Amniotic epithelial cell (primary cell): ENCODE data around the gene LIN28B.
"Not testable (repeated sequence)": the region's sequence is repeated elsewhere in the genome, so short reads cannot be mapped to it uniquely, and the experiment has no call there.

Experiments used
- DNase-seq: peaks from one replicate; pipeline ENCODE4 v3.0.0-alpha.2; 2010; ENCODE audit warnings: low read depth

Gene LIN28B

DNA sequence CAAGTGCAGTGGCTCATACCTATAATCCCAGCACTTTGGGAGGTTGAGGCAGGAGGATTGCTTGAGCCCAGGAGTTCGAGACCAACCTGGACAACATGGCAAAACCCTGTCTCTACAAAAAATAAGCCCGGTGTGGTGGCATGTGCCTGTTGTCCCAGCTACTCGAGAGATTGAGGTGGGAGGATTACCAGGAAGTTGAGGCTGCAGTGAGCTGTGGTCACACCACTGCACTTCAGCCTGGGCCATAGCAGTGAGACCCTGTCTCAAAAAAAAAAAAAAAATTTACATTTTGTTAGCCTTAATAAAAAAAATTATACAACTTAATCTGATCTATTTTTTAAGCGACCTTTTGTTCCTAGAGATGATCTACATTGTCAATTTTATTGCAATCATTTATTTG, 56.6 kb downstream of the LIN28B start:
- DNase-seq: not testable (repeated sequence)

DNA sequence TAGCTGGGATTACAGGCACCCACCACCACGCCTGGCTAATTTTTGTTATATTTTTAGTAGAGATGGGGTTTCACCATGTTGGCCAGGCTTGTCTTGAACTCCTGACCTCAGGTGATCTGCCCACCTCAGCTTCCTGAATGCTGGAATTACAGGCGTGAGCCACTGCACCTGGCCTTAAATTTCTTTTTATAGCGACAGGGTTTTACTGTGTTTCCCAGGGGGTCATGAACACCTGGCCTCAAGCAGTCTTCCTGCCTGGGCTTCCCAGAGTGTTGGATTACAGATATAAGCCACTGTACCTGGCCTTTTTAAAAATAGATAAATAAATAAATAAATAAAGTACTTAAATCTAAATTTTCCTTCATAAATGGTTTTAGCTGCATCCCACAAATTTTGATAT, 57.5 kb downstream of the LIN28B start:
- no peak for DNase-seq

DNA sequence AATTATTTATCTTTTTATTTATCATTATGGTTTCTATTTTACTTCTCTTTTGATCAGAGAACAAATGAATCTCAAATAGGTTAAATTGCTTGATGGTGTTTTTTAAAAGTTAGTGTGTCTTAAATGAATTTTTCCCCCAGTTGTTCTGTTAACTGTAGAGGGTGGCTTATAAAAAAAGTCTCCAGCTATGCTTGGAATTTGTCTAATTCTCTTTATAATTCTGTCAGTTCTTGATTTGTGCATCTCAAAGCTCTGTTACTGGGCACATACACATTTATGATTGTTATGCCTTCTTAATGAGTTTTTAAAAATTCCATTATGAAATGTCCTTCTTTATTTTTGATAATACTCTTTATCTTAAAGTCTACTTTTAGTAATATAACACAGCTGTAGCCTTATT, 58.0 kb downstream of the LIN28B start:
- DNase-seq: peak; percentile 5

DNA sequence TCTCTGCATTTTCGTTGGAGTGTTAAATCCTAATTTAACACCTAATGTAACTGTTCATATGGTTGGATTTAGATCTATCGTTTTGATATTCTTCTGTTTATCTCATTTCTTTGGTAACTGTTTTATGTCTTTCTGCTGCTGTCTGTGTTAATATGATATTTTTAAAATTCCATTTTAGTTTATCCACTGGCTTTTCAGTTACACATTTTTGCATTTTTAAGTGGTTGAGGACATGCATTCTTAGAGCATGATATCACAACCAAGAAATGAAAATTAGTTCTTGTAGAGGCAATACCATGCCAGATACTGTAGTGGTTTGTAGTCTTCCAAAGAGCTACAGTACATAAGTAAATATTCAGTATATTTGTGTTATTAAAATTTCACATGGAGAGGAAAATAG, 58.6 kb downstream of the LIN28B start:
- peak; percentile 82 for DNase-seq

DNA sequence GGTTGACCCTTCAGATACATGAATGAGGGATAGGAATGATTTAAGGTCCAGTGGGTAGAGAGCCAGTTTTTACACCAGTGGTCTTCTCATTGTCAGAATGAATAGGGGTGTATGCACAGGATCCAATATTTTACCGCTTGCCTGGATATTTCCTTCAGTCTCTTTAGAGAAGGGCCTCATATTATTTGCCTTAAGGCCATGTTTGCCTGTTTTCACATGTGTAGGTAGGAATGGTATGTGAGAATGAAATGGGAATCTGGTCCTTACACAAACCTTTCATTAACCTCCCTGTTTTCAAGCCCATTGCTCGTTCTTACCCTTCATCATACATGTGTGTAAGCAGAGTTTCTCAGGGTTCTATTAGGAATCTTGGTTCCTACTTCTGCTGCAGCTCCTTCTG, 62.4 kb downstream of the LIN28B start:
- DNase-seq: no peak

DNA sequence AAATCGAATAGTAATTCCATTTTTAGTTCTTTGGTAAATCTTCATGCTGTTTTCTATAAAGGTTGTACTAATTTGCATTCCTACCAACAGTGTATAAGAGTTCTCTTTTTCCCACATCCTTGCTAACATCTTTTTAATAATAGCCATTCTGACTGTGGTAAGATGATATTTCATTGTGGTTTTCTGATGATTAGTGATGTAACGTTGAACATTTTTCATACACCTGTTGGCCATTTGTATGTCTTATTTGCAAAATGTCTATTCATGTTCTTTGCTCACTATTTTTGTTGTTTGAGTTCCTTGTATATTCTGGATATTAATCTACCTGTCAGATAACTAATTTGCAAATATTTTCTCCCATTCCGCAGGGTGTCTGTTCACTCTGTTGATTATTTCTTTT, 64.5 kb downstream of the LIN28B start:
- no peak for DNase-seq

DNA sequence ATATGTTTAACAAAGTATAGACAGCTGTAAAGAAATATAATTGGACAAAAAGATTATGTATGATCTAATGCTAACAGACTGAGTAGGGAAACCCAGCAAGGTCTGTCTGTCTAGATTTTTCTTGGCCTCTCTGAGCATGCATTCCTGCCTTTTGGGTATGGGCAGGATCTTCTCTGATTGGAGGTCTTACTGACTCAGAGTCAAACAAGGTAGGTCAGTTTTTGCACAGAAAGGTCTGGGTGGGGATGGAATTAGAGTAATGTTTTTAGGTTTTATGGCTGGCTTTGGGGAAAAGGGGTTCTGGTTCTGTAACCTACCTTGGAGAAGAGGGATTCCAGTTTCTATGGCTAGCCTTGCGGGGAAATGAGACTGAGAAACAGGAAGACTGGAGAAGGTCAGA, 65.5 kb downstream of the LIN28B start:
- DNase-seq: no peak

DNA sequence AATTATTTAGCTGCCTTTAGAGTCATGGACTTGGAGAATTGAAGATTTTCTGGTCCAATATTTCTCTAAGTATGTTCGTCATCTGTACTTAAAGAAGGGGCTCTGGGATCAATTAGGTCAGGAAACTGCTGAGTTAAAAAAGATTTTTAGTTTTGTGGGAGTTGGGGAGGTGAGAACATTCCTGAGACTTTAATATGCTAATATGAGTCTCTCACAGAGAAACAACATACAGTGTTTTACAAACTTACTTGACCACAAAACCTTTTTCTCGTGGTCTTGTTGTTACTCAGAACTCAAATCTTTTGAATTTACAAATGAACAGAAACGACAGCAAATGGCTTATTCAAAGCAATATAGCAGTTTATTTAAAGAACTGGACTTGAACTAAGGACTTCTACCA, 67.9 kb downstream of the LIN28B start:
- peak; percentile 25 for DNase-seq

DNA sequence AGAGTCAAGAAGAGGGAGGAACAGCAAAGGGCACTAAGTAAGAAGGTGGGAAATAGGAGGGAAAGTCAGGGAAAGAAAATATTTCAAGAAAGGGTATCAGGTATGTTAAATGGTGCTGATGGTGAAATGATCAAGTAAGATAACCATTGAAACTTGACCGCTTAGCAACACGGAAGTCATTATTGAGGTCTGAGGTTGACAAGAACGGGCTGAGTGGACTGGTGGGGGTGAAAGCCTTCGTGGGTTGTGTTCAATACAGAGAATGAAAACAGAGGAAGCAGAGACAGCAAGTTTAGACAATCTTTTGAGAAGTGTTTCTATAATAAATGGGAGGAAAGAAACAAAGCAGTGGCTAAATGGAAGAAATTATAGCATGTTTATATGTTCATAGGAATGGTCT, 72.0 kb downstream of the LIN28B start:
- DNase-seq: no peak

DNA sequence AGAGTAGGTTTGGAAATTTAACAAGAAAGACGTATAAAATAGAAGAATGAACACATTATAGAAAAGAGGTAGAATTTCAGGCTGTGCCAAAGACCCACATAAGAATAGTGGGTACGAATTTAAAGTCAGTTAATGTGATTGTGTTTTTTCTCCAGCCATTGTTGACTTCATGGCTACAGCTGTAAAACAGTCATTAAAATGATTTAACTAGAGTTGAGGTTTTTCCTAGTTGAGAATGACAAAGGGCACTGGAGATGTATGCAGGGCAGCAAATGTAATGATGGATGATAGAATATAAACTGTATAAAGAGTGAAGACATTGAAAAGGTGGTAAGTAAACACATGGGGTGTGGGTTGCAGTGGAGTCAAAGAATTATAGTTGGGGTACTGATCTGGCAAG, 72.7 kb downstream of the LIN28B start:
- no peak for DNase-seq

DNA sequence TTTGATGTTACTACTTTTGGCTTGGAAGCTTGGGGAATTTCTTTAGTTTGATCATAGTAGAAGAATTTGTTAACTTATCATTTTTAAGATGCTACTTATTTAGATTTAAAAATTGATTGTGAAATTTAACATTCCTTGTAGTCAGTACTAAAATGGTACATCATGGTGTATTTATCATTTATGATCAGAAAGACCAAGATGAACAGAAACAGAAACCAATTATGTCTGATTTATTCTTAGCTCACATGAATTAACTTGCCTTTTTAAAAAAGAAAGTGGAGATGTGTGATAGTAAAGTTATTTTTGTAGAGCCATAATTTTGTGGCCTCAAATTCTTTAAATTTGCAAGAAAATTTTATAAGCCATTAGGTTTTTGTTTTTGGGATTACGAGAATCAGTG, 77.6 kb downstream of the LIN28B start:
- no peak for DNase-seq

DNA sequence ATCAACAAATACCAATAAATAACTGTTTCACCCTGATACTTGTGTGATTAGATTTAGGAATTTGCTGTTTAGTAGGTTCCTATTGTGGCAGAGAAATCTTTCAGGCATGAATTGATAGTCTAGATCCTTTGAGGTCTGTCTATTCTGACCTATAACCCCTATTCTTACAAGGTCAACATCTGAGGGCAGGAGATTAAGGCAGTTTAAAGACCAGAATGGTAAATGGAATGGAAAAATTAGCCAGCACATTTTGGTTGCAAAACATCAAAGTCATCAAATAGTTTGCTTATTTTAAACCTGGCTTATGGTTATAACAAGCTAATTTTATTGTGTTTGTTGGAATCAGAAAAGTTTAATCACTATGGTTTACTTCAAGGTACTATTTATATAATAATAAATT, 78.4 kb downstream of the LIN28B start:
- no peak for DNase-seq

DNA sequence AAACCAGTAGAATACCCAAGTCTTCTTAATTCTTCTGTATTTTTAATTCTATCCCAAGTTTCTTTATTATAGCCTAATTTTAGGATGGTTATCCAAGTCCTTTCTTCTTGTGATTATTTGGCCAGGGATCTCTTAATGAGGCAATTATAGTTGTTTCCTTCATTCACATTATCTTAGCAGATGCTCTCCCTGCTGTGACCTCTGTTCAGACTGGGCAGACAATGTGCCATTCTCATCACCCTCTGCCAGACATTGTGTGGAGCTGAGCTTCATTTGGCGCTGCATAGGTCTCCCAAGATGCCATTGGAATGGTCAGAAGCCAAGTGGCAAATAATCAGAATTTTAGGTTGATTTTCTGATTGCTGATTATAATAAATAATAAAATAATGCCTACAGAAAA, 79.4 kb downstream of the LIN28B start:
- DNase-seq: no peak

DNA sequence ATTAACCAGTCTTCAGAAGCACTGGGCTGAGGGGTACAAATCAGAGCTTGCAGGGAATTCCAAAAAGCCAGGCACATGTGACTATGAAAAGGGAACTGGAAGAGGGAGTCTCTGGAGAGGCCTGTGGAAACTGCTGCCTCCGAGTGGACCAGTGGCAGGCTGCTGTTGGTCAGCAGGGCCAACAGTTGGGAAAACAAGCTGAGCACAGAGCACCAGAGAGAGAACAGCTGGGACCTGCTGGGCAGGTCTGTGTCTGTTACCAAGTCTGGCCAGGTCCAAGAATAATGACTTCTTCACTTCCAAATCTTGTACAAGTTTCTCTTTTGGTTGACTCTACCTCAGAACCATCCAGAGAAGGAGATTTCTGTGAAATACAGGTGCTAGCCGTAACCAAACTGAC, 81.4 kb downstream of the LIN28B start:
- no peak for DNase-seq

DNA sequence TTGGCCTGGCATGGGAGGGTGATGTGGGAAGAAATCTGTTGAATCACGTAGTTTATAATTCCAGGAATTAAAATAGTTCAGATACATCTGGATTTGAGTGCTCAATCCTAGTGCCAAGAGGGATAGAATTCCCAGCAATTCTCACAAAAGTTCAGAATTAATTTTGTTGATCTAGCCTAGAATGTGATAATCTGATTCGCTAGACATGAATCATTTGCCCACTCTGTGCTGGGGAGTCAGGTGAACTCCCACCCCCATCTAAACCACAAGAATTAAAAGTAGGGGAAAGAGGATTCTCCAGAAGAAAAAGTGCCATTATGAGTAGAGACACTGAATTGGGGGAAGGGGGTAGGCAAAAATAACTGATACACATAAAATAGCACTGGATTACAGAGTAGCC, 85.0 kb downstream of the LIN28B start:
- DNase-seq: peak; percentile 8

DNA sequence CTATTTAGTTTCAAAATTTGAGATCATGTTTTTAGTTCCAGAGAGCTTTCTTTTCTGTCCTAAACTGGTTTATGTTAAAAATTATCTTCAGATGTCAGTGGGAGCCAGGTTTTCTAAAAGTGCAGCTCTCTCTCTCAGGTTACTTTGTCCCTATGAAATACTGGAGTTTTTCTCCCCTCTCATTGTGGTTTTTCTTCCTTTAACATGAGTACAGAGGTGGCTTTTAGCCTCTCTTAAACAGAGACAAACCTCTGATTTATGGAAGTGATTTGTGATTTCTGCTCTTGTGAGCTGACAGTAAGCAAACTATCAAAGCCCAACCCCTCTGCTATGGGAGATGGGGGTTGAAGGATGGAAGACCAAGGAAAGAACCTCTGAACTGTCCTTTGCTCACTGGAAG, 85.7 kb downstream of the LIN28B start:
- no peak for DNase-seq

DNA sequence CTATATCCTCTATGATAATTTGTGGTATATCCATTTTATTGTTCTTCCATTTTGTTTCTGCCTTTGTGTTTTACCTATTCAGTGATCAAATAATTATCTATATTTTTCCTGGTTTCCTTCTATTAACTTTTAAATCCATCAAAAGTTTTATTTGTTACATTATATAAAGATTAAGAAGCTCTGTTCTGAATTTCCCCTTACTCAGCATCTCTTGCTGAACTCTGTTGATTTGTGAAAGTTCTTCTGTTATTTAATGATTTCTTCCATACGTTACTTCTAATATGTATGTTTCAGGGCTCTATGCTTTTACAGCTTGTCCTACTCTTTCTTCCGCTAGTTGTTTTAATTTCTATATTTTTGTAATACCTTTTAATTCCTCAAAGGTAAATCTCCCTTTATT, 87.1 kb downstream of the LIN28B start:
- no peak for DNase-seq

DNA sequence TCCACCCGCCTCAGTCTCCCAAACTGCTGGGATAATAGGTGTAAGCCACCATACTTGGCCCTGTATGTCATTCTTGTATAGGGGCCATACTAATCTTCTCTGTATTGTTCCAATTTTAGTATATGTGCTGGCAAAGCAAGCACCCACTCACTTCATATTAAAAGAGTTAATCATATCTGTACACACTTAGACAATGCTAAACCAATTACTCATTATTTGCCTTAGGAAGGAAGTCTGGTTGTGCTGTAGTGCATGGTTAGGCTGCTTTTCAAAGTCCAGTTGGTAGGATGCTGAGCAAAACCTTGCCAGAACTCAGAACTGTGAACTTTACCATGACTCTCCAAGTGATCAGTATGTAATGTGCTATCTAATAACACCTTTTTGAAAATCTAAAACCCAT, 88.6 kb downstream of the LIN28B start:
- DNase-seq: no peak

DNA sequence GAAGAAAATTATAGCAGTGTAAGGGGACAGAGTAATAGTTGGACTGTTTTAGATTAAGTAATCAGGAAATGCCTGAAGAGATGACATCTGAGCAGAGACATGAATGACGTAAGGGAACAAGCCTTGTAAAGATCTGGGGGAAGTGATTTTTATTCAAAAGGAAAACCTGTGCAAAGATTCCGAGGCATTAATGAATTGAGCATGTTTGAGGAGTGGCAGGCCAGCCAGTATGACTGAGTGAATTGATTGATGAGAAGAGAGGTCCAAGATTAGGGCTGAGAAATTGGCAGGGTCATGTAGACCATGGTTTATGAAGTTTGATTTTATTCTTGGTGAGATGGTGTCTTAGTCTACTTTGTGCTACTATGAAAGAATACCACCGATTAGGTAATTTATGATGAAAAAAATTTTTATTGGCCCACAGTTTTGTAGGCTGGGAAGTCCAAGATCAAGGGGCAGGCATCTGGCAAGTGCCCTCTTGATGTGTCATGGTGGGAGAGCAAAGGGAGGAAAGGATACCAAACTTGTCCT, 95.1 kb downstream of the LIN28B start:
- no peak for DNase-seq

DNA sequence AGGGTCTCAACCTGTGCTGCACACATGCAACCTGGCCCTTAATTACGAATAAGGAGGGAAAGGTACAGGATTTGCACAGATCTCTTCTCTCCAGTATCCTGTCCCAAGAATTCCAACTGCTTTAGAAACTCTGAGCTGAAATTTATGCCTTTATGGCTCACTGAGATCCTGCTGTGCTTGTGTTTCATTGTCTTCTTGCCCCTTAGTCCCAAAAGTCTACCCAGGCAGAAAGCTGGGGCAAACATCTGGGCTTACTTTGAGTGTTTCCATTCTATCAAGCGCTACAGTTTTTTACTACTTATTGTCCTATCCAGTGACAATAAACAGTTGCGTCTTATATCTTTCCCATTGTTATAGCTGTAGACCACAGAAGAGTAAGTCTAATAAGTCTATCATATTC, 99.7 kb downstream of the LIN28B start:
- DNase-seq: no peak

DNA sequence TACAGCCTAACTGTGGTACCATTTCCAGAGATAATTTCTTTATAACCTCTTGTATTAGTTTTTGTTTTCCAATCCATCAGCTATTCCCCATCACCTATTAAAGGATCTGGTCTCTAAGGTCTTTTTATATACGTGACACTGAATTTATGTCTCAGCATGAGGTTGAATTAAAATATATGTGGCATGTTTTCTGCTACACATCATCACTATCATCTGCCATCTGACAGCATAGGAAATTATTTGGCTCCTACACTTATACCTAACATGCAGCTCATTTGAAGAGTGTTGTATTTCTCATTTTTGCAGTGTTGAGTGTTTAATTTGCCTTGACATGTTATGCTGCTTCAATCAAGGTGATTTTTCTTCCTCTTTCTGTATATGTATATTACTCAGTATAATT, 100.3 kb downstream of the LIN28B start:
- DNase-seq: no peak

DNA sequence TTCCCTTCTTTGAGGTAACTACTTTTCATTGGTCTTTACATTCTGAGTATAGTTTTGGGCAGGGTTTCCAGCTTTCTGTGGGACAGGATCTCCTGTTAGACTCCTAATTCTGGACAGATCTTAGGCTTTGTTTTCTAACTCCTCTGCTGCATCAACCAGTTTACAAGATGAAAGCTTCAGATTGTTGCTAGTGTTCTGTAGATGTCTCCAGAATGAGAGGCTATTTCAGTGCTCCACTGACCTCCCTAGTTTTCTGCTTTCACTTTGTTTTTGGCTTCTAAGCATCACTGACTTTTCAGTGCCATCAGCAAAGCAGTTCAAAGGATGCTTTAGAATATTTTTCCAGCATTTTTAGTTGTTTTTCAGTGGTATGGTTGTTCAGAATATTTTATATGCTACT, 101.4 kb downstream of the LIN28B start:
- no peak for DNase-seq

DNA sequence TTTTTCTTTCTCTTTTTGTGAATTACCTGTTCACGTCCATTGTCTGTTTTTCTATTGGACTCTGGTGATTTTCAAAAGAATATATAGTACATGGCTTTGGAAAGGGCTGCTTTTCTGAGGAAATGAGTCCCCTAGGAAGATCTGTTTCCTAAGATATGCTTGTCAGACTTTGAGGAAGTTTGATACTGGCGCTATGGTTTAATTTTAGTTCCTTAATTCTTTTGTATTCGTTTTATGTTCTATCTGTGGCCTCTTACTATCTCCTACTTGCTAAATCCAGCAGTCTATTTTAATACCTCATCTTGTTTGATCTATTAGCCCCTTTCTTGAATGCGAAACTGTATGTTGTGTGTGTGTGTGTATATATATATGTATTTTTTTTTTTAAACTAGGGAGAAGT, 101.9 kb downstream of the LIN28B start:
- no peak for DNase-seq

DNA sequence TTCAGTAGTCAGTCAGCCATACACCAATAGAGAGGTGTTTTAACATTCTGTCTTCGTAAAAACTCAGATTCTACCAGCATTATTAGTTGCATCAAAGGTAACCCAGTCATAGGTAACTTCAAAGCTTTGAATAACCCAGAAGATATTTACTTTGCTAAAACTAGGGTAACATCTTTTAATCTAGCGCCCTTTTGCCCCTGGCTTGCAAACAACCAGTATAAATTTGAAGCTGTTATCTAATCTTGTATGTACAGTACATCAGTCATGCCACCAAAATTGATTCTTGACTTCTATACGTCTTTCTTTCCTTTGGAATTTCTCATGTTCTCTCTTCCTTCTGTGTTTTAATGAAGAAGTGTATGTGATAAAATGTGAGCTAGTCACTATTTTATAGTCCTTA, 109.3 kb downstream of the LIN28B start:
- no peak for DNase-seq

DNA sequence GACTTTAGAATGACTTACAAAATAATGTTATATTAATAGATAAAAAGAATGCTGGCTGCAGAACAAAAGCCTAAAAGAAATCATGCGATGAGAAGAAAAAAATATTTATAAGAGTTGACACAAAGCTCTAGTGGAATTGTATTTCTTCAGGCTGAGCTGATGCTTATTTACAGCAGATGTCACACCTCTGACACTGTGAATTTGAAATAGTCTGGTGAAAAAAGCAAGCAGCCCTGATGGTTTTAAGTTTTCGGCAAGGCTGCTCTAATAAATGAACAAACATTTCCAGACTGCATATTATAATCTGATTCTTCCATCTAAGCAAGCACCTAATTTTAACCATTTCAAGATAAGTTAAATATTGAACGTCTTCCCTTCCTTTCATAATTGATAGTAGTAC, 109.9 kb downstream of the LIN28B start:
- DNase-seq: no peak
